Cardiac septum (tissue), 1 donor: ENCODE data around the gene CCDC85B. TPM values are rescaled to one million over a fixed set of nuclear protein-coding genes. Genes with fewer than 3 reads are reported as not detected.

Experiments used
- DNase-seq: peaks from one replicate; pipeline ENCODE4 v3.0.0-alpha.2; 2020; ENCODE audit warnings: low spot score
- intact Hi-C: fragments of 100-400 bp; cut with DNase I; formaldehyde crosslinking; loops from one replicate; pipeline ENCODE4 v1.14.0; 2022
- total RNA-seq: library from RNA; stranded (reverse); fragmentation: NEBNext Ultra II Directional; extraction: Animal tissue kit (Norgen Biotek cat#: 25700); gene quantifications from one replicate; pipeline ENCODE4 v1.2.1, GENCODE V29; 2021
- donor health status: DM: no; HTN: no; CAD: no.

CCDC85B gene
- total RNA-seq, 1 donor from 2014 or later = 66.2 TPM

DNA sequence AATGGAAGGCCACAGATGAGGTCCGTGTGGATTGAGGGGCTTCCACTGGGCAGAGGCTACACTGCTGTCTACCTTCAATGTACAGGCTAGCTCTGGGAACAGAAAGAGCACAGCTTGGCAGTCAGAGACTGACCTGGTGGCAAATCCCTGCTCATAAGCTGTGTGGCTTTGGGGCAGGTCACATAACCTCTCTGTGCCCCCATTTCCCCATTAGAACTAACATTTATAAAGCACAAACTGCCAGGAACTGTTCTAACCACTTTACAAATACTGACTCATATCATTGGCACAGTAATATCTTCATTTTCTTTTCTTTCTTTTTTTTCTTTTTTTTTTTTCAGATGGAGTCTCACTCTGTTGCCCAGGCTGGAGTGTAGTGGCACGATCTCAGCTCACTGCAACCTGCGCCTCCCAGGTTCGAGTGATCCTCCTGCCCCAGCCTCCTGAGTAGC is 6.6 kb downstream of the CCDC85B start:
- intact Hi-C loops = no loop called here
- no peak for DNase-seq

DNA sequence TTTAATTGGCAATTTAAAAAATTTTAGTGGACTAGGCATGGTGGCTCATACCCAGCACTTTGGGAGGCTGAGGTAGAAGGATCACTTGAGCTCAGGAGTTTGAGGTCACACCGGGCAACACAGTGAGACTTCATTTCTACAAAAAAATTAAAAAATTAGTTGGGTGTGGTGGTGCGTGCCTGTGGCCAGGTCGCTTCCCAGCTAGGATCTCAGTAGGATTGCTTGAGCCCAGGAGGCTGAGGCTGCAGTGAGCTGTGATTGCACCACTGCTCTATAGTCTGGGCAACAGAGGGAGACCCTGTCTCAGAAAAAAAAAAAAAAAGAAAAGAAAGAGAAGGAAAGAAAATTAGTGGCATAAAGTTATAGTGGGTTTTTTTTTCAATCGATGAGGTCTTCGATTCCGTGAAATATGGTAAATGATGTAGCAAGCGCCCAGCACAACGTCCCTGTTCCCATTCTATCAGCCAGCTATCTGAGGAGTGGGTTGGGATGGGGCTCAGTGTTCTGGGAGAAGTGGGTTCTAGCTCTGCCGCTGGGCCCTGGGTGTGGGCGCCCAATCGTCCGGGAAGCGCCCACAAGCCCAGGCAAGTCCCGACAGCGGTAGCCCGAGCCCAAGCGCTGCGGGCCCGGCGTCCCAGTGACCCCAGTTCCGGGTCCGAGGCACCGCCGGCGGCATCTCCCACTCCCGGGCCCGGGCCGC is 8.3 kb downstream of the CCDC85B start:
- intact Hi-C loops = no loop called here
- DNase-seq = no peak

DNA sequence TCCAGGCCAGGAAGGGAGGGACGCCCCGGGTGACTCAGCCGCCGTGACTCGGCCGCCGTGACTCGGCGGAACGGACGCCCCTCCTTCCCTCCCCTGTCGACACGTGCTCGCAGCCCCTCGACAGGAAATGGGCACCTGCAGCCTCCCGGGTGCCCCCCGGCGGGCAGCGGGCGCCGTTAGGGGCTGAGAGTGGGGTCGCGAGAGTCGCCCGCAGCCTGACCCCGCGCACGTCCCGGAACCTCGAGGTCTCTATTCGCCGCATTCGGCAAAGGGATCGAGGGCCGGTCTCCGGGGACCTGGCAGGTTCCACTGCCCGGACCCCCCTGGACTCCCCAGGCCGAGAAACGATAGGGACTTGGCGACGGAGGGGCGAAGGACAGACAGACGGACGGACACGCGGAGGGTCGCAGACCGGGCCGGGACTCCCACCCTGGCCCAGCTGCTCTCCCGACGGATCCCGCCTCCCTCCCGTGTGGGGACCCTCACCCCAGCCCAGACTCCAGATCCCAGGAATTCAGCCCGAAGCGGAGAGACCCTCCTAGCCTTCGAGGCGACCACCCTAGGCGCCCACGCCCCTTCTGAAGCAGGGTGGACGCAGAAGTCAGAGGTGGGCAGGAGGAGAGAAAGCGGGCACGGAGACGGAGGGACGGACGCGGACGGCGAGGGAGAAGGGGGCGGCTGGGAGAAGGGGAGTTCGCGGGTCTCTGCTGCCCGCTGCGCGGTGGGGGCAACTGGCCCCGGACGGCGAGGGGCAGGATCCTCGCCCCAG is 9.1 kb downstream of the CCDC85B start:
- peak; percentile 89 for DNase-seq
- intact Hi-C loops = no loop called here

DNA sequence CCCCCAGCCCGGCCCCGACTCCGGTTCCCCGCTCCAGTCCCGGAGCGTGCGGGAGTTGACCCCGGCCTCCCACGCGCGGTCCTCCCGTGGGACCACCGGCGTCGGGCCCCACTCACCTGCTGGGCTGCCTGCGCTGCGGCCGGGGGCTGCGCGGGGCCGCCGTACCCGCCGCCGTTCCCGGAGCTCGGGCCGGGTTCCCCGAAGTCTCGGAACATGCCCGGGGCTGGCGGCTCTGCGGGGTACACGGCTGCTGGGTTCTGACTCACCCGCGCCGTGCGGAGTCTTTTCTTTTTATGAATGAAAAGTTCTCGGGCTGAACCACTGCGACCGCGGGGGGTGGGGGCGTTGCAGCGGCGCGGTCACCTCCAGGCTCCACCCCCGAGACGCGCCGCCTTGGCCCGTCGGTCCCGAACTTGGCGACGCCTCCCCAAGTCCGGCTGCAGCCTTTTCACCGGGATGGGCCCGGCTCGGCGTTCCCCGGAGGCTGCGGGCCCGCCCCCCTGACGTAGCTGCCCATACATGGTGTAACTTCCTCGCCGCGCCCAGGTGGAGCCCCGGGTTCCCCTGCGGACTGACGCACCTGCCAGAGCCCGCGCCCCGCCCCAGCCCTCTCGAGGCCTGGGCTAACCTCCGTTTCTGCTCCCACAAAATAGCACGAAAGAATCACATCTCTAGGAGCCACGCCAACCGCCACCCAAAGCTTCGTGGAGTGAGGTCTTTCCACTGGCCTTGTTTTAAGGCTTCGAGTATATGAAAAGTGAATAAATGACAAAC is 9.8 kb downstream of the CCDC85B start, which contains the start of gene FOSL1:
Gene FOSL1 (minus strand): TSS at position 264 of the 774 bp plus-strand sequence. CDS start 49 bp downstream, at position 215.
- DNase-seq = peak; percentile 94
- intact Hi-C loops = no loop called here

DNA sequence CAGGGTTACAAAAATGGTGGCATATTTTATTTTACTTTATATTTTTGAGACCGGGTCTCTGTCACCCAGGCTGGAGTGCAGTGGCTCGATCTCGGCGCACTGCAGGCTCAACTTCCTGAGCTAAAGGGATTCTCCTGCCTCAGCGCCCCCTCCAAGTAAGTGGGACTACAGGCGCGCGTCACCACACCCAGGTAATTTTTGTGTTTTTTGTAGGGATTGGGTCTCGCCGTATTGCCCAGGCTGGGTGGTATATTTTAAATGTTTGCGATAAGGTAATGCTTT is 10.4 kb downstream of the CCDC85B start:
- intact Hi-C loops = no loop called here
- no peak for DNase-seq

DNA sequence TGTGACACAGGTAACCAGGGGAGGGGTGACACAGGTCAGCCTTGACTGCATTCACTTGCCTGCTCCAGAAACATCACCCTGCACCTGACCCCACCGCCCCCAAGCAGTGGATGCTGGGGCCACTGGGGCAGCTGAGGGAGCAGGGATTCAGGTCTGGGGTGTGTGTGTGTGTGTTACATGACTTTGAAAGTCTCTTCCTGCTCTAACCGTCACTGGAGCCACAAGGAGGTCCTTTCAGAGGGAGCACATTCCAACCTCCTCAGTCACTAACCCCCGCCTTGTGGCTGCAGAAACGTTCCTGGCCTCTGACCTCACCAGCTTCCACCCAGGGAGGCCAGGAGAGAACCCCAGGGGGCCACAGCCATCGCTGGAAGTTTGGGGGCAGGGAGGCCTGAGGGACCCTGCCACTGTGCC is 12.6 kb downstream of the CCDC85B start:
- intact Hi-C loops = no loop called here
- peak; percentile 72 for DNase-seq

DNA sequence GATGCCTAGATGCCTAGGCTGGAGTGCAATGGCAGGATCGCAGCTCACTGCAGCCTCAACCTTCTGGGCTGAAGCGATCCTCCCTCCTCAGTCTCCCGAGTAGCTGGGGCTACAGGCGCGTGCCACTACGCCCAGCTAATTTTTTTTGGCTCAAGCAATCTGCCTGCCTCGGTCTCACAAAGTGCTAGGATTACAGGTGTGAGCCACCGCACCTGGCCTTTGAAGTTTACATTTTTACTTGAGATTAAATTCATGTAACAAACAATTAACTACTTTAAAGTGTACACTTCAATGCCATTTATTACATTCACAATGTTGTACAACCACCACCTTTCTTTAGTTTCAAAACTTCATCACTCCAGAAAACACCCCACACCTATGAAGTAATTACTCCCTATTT is 13.2 kb downstream of the CCDC85B start:
- DNase-seq = no peak
- intact Hi-C loops = no loop called here

DNA sequence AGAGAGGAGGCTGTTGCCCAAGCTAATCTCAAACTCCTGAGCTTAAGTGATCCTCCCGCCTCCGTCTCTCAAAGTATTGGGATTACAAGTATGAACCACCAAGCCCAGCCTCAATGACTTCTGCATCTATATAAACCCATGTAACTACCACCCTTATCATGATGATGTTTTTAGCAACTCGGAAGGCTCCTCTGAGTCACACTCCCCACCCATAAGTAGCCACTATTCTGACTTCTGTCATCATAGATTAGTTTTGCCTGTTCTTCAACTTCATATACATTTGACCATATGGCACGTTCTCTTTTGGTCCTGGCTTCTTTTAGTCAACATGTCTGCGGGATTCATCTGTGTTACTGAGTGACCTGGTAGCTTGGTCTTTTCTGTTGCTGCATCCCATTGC is 16.1 kb downstream of the CCDC85B start:
- DNase-seq = no peak
- intact Hi-C loops = no loop called here

DNA sequence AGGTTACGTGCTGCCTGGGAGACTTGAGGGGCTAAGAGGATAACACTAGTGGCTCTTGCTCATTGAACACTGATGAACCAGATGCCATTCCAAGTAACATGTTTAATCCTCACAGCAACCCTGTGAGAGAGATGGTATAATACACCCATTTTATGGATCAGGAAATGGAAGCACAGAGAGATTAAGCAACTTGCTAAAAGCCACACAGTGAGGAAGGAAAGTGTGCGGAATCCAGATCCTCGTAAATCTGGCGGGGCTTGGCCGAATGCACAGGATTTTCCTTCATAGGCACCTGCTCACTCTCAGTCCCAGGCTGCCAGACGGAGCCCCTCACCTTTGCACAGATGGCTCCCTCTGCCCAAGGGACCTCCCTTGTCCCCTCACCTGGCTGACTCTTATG is 17.4 kb downstream of the CCDC85B start:
- no peak for DNase-seq
- intact Hi-C loops = no loop called here

DNA sequence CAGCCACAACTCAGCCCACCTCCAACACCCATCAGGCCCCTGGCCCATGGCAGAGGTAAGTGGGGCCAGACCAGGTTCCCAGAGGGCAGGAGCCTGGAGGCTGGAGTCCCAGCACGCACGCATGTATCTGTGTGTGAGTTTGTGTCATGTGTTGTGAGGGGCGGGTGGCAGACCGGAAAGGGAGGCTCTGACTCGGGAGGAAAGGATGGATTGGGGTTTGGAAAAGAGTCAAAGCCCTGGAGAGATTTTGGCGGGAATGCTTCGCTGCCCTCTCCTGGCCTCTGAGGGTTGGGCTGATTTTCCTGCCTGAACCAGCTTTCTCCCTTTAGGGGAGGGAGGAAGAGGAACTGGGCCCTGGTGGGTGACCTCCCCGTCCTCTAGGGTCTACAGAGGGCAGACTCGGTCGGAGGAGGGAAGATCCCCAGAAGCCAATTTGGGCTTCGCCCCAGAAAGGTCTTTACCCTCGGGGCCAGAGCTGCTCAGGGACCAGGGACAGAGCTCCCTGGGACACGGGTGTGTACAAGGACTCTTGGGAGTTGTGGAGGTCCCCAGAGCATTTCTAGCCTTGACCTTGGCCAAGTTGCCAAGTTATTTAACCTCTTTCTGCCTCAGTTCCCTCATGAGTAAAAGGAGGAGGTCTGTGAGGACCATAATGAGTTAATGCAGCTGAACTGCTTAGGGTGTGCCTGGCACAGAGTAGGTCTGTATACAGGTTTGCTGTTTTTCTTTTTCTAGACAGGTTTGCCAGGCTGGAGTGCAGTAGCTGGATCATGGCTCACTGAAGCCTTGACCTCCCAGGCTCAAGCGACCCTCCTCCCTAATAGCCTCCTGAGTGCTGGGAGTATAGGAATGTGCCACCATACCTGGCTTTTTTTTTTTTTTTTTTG is 21.5 kb downstream of the CCDC85B start:
- DNase-seq = no peak

DNA sequence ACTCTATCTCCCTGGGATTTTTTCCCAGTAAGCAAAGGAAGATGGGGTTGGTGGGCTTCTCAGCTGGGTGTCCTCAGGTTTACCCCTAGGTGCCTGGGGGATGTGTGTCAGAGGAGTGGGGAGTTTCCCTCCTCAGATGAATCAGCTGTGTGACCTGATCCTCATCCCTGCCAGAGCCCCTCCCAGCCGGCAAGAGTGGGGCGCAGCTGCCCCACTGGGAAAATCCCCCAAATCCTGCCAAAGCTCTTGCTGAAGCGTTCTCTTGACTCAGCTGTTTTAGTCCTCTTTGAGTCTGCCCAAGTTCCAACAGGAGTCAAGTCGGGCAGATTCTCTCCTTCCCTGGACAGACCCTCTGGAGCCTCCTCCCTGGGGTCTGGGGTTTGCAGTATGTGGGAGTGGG is 22.4 kb downstream of the CCDC85B start:
- intact Hi-C loops = no loop called here
- DNase-seq = no peak

More for the DNA sequence above, 21.5 kb downstream of the CCDC85B start:
- intact Hi-C loops = no loop called here

DNA sequence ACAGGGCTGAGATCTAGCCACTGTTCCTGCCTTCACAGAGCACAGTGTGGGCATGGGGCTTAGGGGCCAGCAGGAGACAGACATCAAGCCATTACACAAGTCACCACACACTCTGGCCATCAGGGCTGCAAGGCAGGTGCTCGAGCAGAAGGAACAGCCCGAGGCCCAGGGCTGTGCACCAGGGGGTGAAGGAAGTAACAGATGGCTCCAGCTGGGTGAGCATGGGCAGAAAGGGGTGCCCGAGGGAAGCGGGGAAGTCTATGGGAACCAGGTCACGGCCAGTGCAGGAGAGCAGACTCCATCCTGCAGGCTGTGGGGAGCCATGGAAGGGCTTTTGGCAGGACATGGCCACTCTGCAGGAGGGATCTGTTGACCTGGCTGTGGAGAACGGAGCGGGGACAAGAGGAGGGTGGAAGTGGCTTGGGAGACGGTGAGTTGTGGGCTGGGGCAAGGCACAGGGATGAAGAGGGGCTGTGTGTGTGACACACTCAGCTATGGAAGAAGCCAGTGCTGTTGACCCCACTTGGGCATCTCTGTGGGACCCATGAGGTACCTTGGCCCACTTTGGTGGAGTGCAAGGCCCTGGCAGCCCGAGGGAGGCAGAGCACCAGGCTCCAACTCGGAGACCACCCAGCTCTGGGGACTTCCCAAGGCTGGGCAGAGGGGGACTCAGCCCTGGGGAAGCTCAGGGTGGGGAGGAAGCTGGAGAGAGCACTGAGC is 24.8 kb downstream of the CCDC85B start:
- no peak for DNase-seq
- intact Hi-C loops = loop anchor here (5.0 kb wide), 1 partner anchor 87 kb away; the partner anchor contains the start of genes BANF1 and EIF1AD

DNA sequence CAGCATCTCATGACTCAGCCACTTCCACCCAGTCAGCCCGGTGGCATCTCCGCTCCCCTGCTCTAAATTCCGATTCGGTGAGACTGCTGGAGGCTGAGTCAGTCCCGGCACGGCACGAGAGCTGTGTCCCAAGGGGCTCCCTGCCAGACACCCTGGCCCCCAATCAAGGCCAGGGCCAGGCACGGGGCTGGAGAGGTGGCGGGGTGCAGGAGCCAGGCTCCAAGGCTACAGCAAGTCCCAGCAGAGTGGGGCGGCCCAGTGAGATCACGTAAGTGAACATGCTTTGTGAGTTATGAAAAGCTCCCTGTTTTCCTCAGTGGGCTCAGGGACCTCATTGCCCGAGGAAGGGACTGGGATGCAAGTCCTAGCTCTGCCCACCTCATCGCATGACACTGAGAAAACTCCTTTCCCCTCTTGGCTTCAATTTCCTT is 25.4 kb downstream of the CCDC85B start:
- intact Hi-C loops = loop anchor here (5.0 kb wide), 1 partner anchor 86 kb away; the partner anchor contains the start of genes BANF1 and EIF1AD
- DNase-seq = peak; percentile 90

DNA sequence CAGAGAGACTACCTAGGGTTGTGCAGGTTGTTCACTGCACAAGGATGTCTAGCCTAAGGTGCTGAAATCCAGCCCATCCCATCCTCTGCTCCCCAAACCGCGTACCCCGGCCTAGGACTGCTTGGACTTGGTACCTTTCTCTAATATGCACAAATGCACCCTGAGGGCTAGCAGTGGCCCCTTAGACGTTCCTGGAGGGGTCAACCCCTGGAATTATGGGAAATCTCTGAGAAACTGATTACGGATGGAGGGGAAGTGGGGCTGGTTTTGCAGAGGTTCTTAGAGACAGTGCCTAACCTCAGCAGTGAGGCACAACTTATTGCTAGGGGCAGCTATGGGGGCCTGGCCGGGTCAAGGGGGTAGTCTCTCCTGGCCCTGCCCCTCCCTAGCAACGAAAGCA is 25.9 kb downstream of the CCDC85B start:
- intact Hi-C loops = loop anchor here (5.0 kb wide), 1 partner anchor 86 kb away; the partner anchor contains the start of genes BANF1 and EIF1AD
- DNase-seq = no peak

DNA sequence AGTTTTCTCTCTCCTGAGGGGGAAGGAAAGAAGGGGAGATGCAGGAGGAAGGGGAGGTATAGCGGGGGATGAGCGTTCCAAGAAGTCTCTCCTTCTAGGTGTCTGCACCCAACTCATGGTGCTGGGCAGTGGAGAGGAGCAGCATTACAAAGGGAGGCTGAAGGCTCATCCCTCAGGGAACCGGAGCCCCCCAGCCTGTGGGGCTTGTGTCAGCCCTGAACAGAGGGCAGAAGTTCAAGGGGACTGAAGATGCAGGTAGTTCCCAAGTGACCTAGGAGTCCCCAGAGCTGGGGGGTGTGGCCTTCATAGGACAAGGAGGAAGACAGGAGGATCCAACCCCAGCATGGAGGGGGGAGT is 26.6 kb downstream of the CCDC85B start:
- DNase-seq = no peak
- intact Hi-C loops = loop anchor here (5.0 kb wide), 1 partner anchor 85 kb away; the partner anchor contains the start of genes BANF1 and EIF1AD

DNA sequence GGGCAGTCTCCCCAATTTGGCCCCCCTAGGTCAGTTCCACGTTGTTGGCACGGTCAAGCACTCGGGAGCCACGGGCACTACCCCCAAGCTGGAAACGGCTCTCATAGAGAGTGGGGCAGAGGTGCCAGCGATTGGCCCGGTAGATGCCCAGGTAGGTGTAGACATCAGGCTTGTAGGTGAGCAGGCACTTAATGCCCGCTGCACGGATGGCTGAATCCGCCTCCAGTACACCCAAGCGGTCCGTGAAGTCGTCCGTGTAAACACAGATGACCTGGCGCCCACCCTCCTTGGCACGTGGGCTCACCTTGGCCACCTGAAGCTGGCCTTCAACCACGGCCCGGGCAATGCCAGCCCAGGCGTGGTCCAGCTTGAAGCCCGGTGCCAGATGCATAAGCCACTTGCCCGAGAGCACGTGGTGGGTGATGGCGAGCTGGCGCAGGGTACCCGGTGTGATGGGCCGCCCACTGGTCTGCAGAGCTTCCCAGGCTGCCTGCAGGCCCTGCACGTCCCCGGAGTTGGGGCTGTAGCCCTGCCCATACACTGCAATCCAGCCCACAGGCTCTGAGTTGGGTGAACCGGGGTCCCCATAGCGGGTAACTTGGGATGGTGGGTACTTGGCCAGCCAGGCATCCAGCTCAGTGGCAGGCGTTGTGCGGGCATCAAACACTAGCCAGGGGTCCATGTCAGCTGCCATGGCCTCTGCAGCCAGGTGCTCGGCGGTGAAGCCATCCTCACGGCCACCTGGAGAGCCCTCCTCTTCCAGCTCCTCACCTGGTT is 27.1 kb downstream of the CCDC85B start:
- intact Hi-C loops = loop anchor here (2.0 to 5.0 kb wide), 2 partner anchors 43 to 85 kb away; partner anchors contain the start of genes BANF1, EIF1AD and SART1
- no peak for DNase-seq
